Measurements from ENCODE around the gene FZD4. TPM values are rescaled to one million over a fixed set of nuclear protein-coding genes. Genes with fewer than 3 reads are reported as not detected.

Gene FZD4
- total and polyA plus RNA-seq, 12 donors: 8.0 to 52.5 (median 20.8) TPM

DNA sequence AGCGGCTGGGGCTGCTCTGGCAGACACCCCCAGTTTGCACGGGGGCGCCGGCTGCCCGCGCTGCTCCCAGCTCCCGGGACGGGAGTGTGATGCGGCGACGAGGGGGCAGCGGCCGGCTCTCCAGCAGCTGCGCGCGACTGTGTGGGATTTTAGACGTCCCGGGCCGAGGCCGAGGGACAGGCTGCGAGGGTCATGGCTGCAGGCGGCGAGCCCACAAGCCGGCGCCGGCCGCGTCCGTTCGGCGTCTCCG is 159 bp downstream of the FZD4 start:
- intact Hi-C loops (cut with DNase I): loop anchor here (10.0 kb wide), 1 partner anchor 80 kb away; the partner anchor contains the start of gene TMEM135 (in 2 of the 2)
- WGBS, 4 donors: 0 to 1% (median 0%) methylated on average over 11 to 32 of the region's 32 CpGs; no CpG with 5 or more reads in 1 of the 4 donors
- peak overlapping the region in 4 of 5 donors; percentile 71 to 91 (median 88) for H3K27ac ChIP-seq

DNA sequence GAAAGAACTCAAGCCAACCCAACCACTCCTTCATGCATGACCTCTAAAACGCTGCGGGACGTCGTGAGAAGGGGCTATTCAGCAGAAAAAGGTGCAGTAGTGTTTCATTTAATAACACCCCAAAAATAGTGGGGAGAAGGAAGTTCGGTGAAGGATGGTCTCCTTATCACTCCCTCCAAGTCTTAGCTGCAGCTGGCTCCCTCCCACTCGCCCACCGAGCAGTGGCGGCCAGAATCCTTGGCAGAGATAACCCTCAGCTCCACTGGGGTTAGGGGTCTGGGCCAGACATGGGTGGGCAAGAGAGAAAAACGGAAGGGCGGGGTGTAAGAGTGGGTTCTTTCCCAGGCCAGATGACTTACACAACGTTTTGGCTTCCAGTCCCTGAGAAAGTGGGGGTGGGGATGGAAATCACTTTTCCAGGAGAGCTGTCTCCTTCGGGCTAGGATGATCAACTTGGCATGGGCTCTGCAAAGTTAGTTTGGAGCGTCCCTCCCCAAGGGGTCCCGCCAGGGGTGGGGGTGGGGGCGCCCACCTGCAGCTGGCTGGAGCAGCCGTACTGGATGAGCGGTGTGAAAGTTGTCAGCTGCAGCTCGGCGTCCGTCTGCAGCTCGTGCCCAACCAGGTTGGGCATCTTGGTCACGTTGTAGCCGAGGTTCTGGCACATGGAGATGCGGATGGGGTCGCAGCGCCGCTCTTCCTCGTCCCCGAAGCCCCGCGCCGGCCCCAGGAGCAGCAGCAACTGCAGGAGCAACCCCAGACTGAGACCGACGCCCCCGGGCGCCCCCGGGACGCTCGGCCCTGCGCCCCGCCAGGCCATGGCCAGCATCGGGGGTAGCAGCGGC is 705 bp downstream of the FZD4 start:
- Histone ChIP-seq H3K27me3 (no peaks in the 10 kb centered on the region), H3K9me3 (replicated peaks in 1 of 3) (no peaks in the 10 kb centered on the region), H3K36me3 (replicated peaks in 1 of 2) (no peaks in the 10 kb centered on the region), H3K27ac (peak overlapping the region in 4 of 5 donors; percentile 71 to 91 (median 88)), H3K4me3 (peak overlapping the region; percentile 53 to 99 (median 72)), H3K4me1 (replicated peaks in 1 of 2) (peaks cover 10 to 20% of the 10 kb centered on the region in 2 donors)
- 5 to 13% (median 7%) methylated on average over 18 to 43 of the region's 43 CpGs for WGBS, 4 donors
- TF ChIP-seq POLR2A (IDR thresholded peaks at IDR 0.05): no peak
- TF ChIP-seq, protein P1, sequence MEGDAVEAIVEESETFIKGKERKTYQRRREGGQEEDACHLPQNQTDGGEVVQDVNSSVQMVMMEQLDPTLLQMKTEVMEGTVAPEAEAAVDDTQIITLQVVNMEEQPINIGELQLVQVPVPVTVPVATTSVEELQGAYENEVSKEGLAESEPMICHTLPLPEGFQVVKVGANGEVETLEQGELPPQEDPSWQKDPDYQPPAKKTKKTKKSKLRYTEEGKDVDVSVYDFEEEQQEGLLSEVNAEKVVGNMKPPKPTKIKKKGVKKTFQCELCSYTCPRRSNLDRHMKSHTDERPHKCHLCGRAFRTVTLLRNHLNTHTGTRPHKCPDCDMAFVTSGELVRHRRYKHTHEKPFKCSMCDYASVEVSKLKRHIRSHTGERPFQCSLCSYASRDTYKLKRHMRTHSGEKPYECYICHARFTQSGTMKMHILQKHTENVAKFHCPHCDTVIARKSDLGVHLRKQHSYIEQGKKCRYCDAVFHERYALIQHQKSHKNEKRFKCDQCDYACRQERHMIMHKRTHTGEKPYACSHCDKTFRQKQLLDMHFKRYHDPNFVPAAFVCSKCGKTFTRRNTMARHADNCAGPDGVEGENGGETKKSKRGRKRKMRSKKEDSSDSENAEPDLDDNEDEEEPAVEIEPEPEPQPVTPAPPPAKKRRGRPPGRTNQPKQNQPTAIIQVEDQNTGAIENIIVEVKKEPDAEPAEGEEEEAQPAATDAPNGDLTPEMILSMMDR (IDR thresholded peaks at IDR 0.05): no peak
- intact Hi-C loops (cut with DNase I): loop anchor here (10.0 kb wide), 1 partner anchor 80 kb away; the partner anchor contains the start of gene TMEM135 (in 2 of the 2)
- DNase-seq: peak in 6 of 7 donors; percentile 29 to 54 (median 39)

More for the DNA sequence above, 159 bp downstream of the FZD4 start:
- no peak for DNase-seq
- H3K36me3 ChIP-seq (replicated peaks in 1 of 2): no peaks in the 10 kb centered on the region
- TF ChIP-seq POLR2A (IDR thresholded peaks at IDR 0.05): peak in 1 of 2 donors; percentile 89
- TF ChIP-seq, protein P1 (IDR thresholded peaks at IDR 0.05): peak in 1 of 6 experiments; percentile 22
- H3K4me1 ChIP-seq (replicated peaks in 1 of 2): peaks cover 10 to 16% of the 10 kb centered on the region in 2 donors
- peak overlapping the region in 3 of 4 donors; percentile 70 to 99 (median 75) for H3K4me3 ChIP-seq
- no peaks in the 10 kb centered on the region for H3K9me3 ChIP-seq (replicated peaks in 1 of 3)
- no peaks in the 10 kb centered on the region for H3K27me3 ChIP-seq

DNA sequence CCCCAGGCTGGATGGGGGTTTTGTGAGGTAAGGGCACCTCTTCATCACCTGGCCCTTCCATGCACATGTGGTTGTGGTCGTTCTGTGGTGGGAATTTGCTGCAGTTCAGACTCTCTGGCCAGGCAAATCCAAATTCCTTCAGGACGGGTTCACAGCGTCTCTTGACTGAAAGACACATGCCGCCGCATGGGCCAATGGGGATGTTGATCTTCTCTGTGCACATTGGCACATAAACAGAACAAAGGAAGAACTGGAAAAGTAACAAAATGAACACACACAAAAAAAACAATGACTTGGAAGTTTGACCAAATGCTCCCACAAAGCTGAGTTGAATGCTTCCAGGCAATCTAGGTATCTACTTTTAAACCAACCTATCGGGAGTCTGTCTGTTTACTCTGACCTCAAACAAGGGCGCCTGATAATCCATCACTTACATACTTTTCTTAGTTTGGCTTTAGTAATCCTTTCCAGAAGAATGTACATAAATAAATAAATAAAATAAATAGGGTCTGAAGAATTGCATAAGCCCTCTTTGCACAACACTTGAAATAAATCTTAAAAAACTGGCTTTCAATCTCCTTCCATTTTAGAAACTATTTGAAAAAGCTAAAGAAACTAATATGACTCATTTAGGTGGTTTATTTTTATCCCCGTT is 2.8 kb downstream of the FZD4 start:
- no peaks in the 10 kb centered on the region for H3K27me3 ChIP-seq
- peaks cover 13 to 36% of the 10 kb centered on the region in 2 donors for H3K4me1 ChIP-seq (replicated peaks in 1 of 2)
- H3K27ac ChIP-seq: peak overlapping the region in 2 of 5 donors; percentile 36 to 61
- DNase-seq: peak in 1 of 7 donors; percentile 10
- TF ChIP-seq, protein P1 (IDR thresholded peaks at IDR 0.05): no peak
- TF ChIP-seq POLR2A (IDR thresholded peaks at IDR 0.05): no peak
- peak overlapping the region in 1 of 4 donors; percentile 99 for H3K4me3 ChIP-seq
- intact Hi-C loops (cut with DNase I): loop anchor here (10.0 kb wide), 1 partner anchor 82 kb away; the partner anchor contains the start of gene TMEM135 (in 2 of the 2)
- no peaks in the 10 kb centered on the region for H3K36me3 ChIP-seq (replicated peaks in 1 of 2)
- no peaks in the 10 kb centered on the region for H3K9me3 ChIP-seq (replicated peaks in 1 of 3)
- 54 to 80% (median 66%) methylated on average over 8 of the region's 8 CpGs for WGBS, 4 donors

DNA sequence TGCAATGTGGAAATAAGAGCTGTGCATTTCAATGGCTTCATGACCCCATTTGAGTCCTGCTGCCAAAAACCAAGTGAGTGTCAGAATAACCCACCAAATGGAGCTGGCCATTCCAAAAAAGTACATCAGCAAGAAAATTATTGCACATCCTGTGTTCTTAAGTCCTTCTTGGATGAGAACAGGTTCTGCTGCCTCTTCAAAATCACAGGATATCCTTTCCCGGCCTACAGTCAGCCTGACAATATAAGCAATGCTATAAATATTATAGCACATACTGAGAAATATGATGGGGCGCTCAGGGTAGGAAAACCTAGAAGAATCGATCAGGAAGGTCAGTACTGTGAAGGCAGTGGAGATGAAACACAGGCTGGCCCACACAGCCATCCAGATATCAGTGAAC is 3.5 kb downstream of the FZD4 start:
- Histone ChIP-seq H3K27ac (peak overlapping the region in 2 of 5 donors; percentile 36 to 61), H3K27me3 (no peaks in the 10 kb centered on the region), H3K4me3 (no peak overlapping the region), H3K4me1 (replicated peaks in 1 of 2) (peaks cover 8 to 30% of the 10 kb centered on the region in 2 donors), H3K36me3 (replicated peaks in 1 of 2) (no peaks in the 10 kb centered on the region), H3K9me3 (replicated peaks in 1 of 3) (no peaks in the 10 kb centered on the region)
- no peak for DNase-seq
- no peak for TF ChIP-seq POLR2A (IDR thresholded peaks at IDR 0.05)
- TF ChIP-seq, protein P1 (IDR thresholded peaks at IDR 0.05): no peak
- intact Hi-C loops (cut with DNase I): loop anchor here (10.0 kb wide), 1 partner anchor 83 kb away; the partner anchor contains the start of gene TMEM135 (in 2 of the 2)
- WGBS, 4 donors: 66 to 84% (median 74%) methylated on average over 3 of the region's 3 CpGs

Measured in adrenal gland (tissue), 12 donors.